Immature natural killer cell (primary cell): ENCODE results near the gene CD300LF. TPM values are rescaled to one million over a fixed set of nuclear protein-coding genes. Genes with fewer than 3 reads are reported as not detected.

Experiments
- DNase-seq, 3 donors: peaks; one replicate each; pipeline ENCODE4 v3.0.0; 2022; ENCODE audit warnings: mixed read lengths in 1 of 3
- H3K27ac Mint-ChIP-seq, 6 donors: one replicate each; pipeline ENCODE4 v1.8.0; 2020; ENCODE audit warnings: mixed read lengths in 6 of 6, mild to moderate bottlenecking in 5 of 6, inconsistent platforms in 4 of 6, moderate library complexity in 3 of 6
- H3K27me3 Mint-ChIP-seq, 3 donors: one replicate each; pipeline ENCODE4 v1.8.0; 2020 to 2021; ENCODE audit warnings: low read depth in 3 of 3, mild to moderate bottlenecking in 3 of 3, mixed read lengths in 3 of 3, moderate library complexity in 3 of 3, inconsistent platforms in 1 of 3
- H3K36me3 Mint-ChIP-seq, 3 donors: one replicate each; pipeline ENCODE4 v1.8.0; 2020; ENCODE audit warnings: mixed read lengths in 3 of 3, inconsistent platforms in 2 of 3, mild to moderate bottlenecking in 2 of 3
- H3K4me1 Mint-ChIP-seq, 2 donors: one replicate each; pipeline ENCODE4 v1.8.0; 2020; ENCODE audit warnings: inconsistent platforms in 2 of 2, mild to moderate bottlenecking in 2 of 2, mixed read lengths in 2 of 2, moderate library complexity in 1 of 2
- H3K4me3 Mint-ChIP-seq, 5 donors: one replicate each; pipeline ENCODE4 v1.8.0; 2020; ENCODE audit warnings: mild to moderate bottlenecking in 5 of 5, mixed read lengths in 5 of 5, inconsistent platforms in 3 of 5, moderate library complexity in 3 of 5
- H3K9me3 Mint-ChIP-seq, 6 donors: one replicate each; pipeline ENCODE4 v1.8.0; 2020; ENCODE audit warnings: mild to moderate bottlenecking in 6 of 6, mixed read lengths in 6 of 6, inconsistent platforms in 4 of 6, moderate library complexity in 3 of 6
- polyA plus RNA-seq, 3 donors: library from polyadenylated mRNA; unstranded; fragments of 300-500 nt; fragmentation: Illumina TruSeq; gene quantifications; one replicate each; pipeline ENCODE4 v1.2.3, GENCODE V29; 2021

The CD300LF gene
- 1 to 10 TPM; 1.9 to 4.2 (median 2.0) TPM for polyA plus RNA-seq

GRCh38 chr17:74712756-74713155 lies at the start of gene CD300LF:
Gene CD300LF (minus strand): TSS chr17:74712923. CDS start chr17:74712866, 57 bp downstream.
- peaks cover 6 to 10% (median 8%) of the 10 kb centered on the region in 3 donors for H3K27me3 Mint-ChIP-seq
- peak within 1 kb of the TSS in 2 of 5 donors; percentile 46 to 55 for H3K4me3 Mint-ChIP-seq
- peaks cover 25% of the 10 kb centered on the region in 2 donors for H3K4me1 Mint-ChIP-seq
- DNase-seq = no peak
- H3K36me3 Mint-ChIP-seq = peaks cover 0 to 4% (median 0%) of the 10 kb centered on the region in 3 donors
- H3K27ac Mint-ChIP-seq = no peak within 1 kb of the TSS
- H3K9me3 Mint-ChIP-seq = peaks cover 0 to 2% (median 0%) of the 10 kb centered on the region in 6 donors

- peak overlapping the region; percentile 72 to 91 (median 81) for H3K27ac Mint-ChIP-seq
- H3K4me3 Mint-ChIP-seq = peak overlapping the region in 2 of 5 donors; percentile 67 to 86
These were observed 49.2 kb upstream of the CD300LF start for GRCh38 chr17:74761931-74762330.

GRCh38 chr17:74761419-74761818 lies 48.7 kb upstream of the CD300LF start:
- Mint-ChIP-seq H3K9me3 (no peaks in the 10 kb centered on the region), H3K27me3 (peaks cover 0 to 1% (median 1%) of the 10 kb centered on the region in 3 donors), H3K36me3 (peaks cover 0 to 3% (median 0%) of the 10 kb centered on the region in 3 donors), H3K4me1 (peaks cover 67 to 86% of the 10 kb centered on the region in 2 donors), H3K4me3 (peak overlapping the region; percentile 27 to 99 (median 86)), H3K27ac (peak overlapping the region; percentile 72 to 91 (median 81))
- no peak for DNase-seq

More at GRCh38 chr17:74761931-74762330, 49.2 kb upstream of the CD300LF start:
- Mint-ChIP-seq H3K9me3 (no peaks in the 10 kb centered on the region), H3K36me3 (peaks cover 0 to 3% (median 3%) of the 10 kb centered on the region in 3 donors), H3K27me3 (peaks cover 0 to 1% (median 1%) of the 10 kb centered on the region in 3 donors), H3K4me1 (peaks cover 62 to 83% of the 10 kb centered on the region in 2 donors)
- DNase-seq = no peak

DNA sequence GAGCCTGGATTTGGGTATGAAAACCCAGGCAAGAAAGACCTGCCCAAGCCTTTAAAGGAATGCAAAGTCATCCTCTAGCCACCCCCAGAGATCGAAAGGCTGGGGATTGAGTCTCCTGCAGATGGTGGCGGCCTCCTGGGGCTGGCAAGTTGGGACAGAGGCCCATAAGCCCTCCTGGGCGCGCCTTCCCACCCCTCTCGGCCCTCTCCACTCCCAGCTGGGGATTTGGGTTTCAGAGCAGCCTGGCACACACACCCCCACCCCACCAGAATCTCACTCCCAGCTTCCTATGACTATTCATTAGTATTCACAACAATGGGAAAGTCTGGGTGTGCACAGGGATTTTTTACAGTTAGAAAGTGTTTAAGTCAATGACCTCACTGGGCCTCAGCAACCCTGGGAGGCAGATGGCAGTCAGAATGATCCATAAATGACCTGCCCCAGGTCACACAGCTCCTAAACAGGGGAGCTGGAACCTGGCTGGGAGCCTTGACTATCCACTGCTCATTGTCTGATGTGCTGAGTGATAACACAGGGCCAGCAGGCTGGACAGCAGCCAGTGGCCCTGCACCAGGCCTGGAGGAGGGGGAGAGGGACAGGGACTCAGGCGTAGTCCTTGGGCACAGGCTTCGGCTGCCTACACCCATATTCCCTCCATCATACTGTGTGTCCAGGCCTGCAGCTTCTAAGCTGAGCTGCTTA lies 47.8 kb upstream of the CD300LF start:
- peaks cover 72 to 88% of the 10 kb centered on the region in 2 donors for H3K4me1 Mint-ChIP-seq
- no peaks in the 10 kb centered on the region for H3K9me3 Mint-ChIP-seq
- no peaks in the 10 kb centered on the region for H3K36me3 Mint-ChIP-seq
- peaks cover 0 to 1% (median 1%) of the 10 kb centered on the region in 3 donors for H3K27me3 Mint-ChIP-seq
- H3K4me3 Mint-ChIP-seq = peak overlapping the region; percentile 76 to 99 (median 86)
- H3K27ac Mint-ChIP-seq = peak overlapping the region; percentile 72 to 91 (median 88)
- DNase-seq = no peak

- no peak for DNase-seq
- no peaks in the 10 kb centered on the region for H3K36me3 Mint-ChIP-seq
- peaks cover 78 to 93% of the 10 kb centered on the region in 2 donors for H3K4me1 Mint-ChIP-seq
- H3K4me3 Mint-ChIP-seq = peak overlapping the region; percentile 76 to 99 (median 86)
- no peaks in the 10 kb centered on the region for H3K9me3 Mint-ChIP-seq
- peaks cover 1 to 3% (median 1%) of the 10 kb centered on the region in 3 donors for H3K27me3 Mint-ChIP-seq
- peak overlapping the region; percentile 72 to 91 (median 86) for H3K27ac Mint-ChIP-seq
These were observed 47.2 kb upstream of the CD300LF start for GRCh38 chr17:74759941-74760340.

DNA sequence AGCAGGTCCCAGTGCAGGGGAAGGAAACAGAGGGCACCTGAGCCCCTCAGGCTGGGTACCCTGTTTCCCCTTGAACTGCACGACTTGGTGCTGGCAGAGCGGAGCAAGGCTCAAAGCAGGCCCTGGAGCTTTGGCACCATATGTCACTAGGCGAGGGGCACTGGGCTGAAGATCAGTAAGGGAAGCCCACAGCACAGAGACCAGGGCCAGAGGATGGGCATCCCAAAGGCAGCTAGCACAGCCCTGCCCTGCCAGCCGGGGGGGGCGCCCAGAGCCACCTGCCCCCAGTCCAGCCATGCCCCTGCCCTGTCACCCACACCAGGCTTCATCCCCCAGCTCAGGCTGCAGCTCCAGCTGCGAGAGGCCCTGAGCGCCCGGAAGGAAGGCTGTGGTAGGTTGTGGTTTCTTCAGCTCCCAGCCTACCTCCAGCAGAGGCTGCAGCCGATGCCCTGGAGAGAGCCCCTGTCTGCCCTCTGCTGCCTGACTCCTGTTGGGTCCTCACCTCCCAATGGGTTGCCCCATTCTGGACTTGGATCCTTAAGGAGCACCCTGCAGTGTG lies 46.6 kb upstream of the CD300LF start:
- no peaks in the 10 kb centered on the region for H3K36me3 Mint-ChIP-seq
- peaks cover 2 to 3% (median 3%) of the 10 kb centered on the region in 3 donors for H3K27me3 Mint-ChIP-seq
- H3K4me3 Mint-ChIP-seq = peak overlapping the region; percentile 76 to 99 (median 86)
- DNase-seq = peak; percentile 77 to 80 (median 77)
- peak overlapping the region; percentile 84 to 92 (median 90) for H3K27ac Mint-ChIP-seq
- peaks cover 84 to 95% of the 10 kb centered on the region in 2 donors for H3K4me1 Mint-ChIP-seq
- H3K9me3 Mint-ChIP-seq = no peaks in the 10 kb centered on the region

GRCh38 chr17:74758848-74759168 lies 46.1 kb upstream of the CD300LF start:
- H3K4me1 Mint-ChIP-seq = peaks cover 90 to 97% of the 10 kb centered on the region in 2 donors

GRCh38 chr17:74757931-74758847 lies 45.5 kb upstream of the CD300LF start:
- Mint-ChIP-seq H3K27ac (peak overlapping the region; percentile 84 to 92 (median 90)), H3K9me3 (no peaks in the 10 kb centered on the region), H3K4me3 (peak overlapping the region; percentile 76 to 99 (median 86)), H3K36me3 (peaks cover 0 to under 1% (median 0%) of the 10 kb centered on the region in 3 donors), H3K27me3 (peaks cover 2 to 8% (median 3%) of the 10 kb centered on the region in 3 donors), H3K4me1 (peaks cover 95 to 97% of the 10 kb centered on the region in 2 donors)
- no peak for DNase-seq

More at GRCh38 chr17:74758848-74759168, 46.1 kb upstream of the CD300LF start:
- H3K36me3 Mint-ChIP-seq = no peaks in the 10 kb centered on the region
- H3K27ac Mint-ChIP-seq = peak overlapping the region; percentile 84 to 92 (median 90)
- H3K4me3 Mint-ChIP-seq = peak overlapping the region; percentile 76 to 99 (median 86)
- H3K9me3 Mint-ChIP-seq = no peaks in the 10 kb centered on the region
- H3K27me3 Mint-ChIP-seq = peaks cover 2 to 4% (median 3%) of the 10 kb centered on the region in 3 donors
- DNase-seq = no peak

DNA sequence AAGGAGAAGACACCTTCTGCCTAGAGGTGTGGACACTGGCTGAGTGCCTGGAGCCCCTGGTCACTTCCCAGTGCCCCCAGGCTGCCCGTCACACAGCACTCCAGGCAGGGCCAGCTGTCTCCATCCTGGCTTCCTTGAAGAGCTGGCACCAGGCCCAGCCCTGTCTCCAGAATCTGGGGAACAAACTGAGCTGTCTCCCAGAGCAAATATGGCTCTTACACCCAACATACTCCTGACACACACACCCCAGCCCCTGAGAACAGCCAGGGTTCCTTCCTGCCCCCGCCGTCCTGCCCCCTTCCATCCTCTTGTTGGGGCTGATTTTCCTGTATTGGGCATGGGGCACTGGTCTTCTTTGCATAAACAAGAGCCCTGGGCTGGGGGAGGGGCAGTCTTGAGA lies 44.8 kb upstream of the CD300LF start:
- H3K27ac Mint-ChIP-seq = peak overlapping the region; percentile 62 to 92 (median 86)
- peaks cover 3 to 8% (median 6%) of the 10 kb centered on the region in 3 donors for H3K36me3 Mint-ChIP-seq
- DNase-seq = no peak

DNA sequence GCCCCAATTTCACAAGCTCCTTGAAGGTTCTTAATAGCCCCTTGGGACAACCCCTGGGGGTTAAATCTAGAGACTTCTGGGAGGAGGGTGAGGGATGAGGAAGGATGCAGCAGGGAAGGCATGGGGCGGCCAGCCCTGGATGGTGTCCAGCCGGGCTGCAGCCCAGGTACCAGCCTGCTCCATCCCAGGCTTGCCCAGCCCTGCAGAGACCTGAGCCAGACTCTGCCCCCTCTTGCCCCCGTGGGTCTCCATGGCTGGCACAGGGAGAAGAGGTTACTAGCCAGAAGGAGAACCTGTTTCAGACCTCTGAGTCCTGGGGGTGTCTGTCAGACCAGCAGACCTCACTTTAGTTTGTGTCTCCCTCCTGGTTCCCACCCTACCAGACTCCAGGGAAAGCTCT lies 44.2 kb upstream of the CD300LF start:
- Mint-ChIP-seq H3K4me1 (peaks cover 97 to 99% of the 10 kb centered on the region in 2 donors), H3K27ac (peak overlapping the region; percentile 68 to 92 (median 79)), H3K27me3 (peaks cover 2 to 8% (median 6%) of the 10 kb centered on the region in 3 donors), H3K9me3 (no peaks in the 10 kb centered on the region), H3K4me3 (peak overlapping the region; percentile 65 to 99 (median 86)), H3K36me3 (peaks cover 3 to 11% (median 6%) of the 10 kb centered on the region in 3 donors)
- no peak for DNase-seq

More for the DNA sequence above, 44.8 kb upstream of the CD300LF start:
- Mint-ChIP-seq H3K4me3 (peak overlapping the region; percentile 76 to 99 (median 86)), H3K9me3 (no peaks in the 10 kb centered on the region), H3K4me1 (peaks cover 95 to 97% of the 10 kb centered on the region in 2 donors), H3K27me3 (peaks cover 2 to 8% (median 3%) of the 10 kb centered on the region in 3 donors)

- H3K9me3 Mint-ChIP-seq = no peaks in the 10 kb centered on the region
- H3K36me3 Mint-ChIP-seq = peaks cover 3 to 23% (median 11%) of the 10 kb centered on the region in 3 donors
- peak overlapping the region; percentile 41 to 96 (median 91) for H3K27ac Mint-ChIP-seq
- no peak for DNase-seq
- peaks cover 6 to 12% (median 10%) of the 10 kb centered on the region in 3 donors for H3K27me3 Mint-ChIP-seq
- peaks cover 96 to 98% of the 10 kb centered on the region in 2 donors for H3K4me1 Mint-ChIP-seq
- H3K4me3 Mint-ChIP-seq = peak overlapping the region; percentile 95 to 99 (median 97)
These were observed 42.8 kb upstream of the CD300LF start for GRCh38 chr17:74755533-74755932.

DNA sequence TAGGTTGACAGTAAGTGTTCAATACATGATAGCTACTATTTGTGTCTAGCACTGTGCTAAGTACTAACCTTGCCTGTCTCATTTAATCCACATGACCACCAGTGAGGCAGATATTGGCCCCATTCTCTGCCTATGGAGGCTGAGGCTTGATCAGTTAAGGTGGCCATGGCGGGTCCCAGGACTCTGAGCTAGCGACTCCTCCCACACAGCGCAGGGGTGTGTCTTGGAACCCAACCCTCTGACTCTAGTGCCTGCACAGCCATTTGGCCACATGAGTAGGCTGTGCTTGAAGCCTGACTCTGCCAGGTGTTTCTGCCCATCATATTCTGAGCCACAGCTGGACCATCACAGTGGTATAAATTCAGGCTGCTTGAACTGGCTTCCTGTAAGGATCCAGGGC lies 42.1 kb upstream of the CD300LF start:
- Mint-ChIP-seq H3K9me3 (no peaks in the 10 kb centered on the region), H3K27ac (peak overlapping the region; percentile 87 to 96 (median 92)), H3K27me3 (peaks cover 8 to 14% (median 12%) of the 10 kb centered on the region in 3 donors), H3K4me3 (peak overlapping the region; percentile 95 to 99 (median 97)), H3K4me1 (peaks cover 95 to 96% of the 10 kb centered on the region in 2 donors), H3K36me3 (peaks cover 8 to 27% (median 16%) of the 10 kb centered on the region in 3 donors)
- no peak for DNase-seq
